WI38 (cell line): ENCODE results near the gene KIF9.
"Not testable (repeated sequence)": the region's sequence is repeated elsewhere in the genome, so short reads cannot be mapped to it uniquely, and the experiment has no call there.

Source experiments
- H3K4me3 ChIP-seq: 2 replicates; pipeline ENCODE4 v1.5.1; 2011; ENCODE audit warnings: low read depth, mild to moderate bottlenecking, control low read depth, low read length
- TF ChIP-seq, protein P1 (sequence below): IDR thresholded peaks from 2 replicates; pipeline ENCODE4 v1.5.1; 2012; ENCODE audit warnings: low read depth, mild to moderate bottlenecking, control low read depth, low read length

KIF9 gene

GRCh38 chr3:47261301-47261700, 21.3 kb downstream of the KIF9 start:
- H3K4me3 ChIP-seq, result no peak overlapping the region
- TF ChIP-seq, protein P1, sequence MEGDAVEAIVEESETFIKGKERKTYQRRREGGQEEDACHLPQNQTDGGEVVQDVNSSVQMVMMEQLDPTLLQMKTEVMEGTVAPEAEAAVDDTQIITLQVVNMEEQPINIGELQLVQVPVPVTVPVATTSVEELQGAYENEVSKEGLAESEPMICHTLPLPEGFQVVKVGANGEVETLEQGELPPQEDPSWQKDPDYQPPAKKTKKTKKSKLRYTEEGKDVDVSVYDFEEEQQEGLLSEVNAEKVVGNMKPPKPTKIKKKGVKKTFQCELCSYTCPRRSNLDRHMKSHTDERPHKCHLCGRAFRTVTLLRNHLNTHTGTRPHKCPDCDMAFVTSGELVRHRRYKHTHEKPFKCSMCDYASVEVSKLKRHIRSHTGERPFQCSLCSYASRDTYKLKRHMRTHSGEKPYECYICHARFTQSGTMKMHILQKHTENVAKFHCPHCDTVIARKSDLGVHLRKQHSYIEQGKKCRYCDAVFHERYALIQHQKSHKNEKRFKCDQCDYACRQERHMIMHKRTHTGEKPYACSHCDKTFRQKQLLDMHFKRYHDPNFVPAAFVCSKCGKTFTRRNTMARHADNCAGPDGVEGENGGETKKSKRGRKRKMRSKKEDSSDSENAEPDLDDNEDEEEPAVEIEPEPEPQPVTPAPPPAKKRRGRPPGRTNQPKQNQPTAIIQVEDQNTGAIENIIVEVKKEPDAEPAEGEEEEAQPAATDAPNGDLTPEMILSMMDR, result no peak

DNA sequence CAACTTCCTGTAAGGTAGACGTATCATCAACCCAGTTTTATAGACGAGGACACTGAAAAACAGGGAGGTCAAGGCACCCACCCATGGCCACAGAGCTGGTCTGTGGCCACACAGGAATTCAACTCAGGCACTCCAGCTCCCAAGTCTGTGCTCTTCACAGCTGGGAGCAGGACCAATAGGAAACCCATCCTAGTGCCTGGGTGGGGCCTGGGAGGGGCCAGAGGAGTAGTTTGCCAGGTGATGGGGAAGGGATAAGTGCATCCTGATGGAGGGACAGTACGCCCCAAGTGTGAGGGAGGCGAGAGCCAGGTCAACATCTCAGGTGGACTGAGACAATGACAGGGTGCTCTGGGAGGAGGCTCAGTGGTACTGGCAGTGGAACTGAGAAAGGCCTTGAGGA, 22.0 kb downstream of the KIF9 start:
- TF ChIP-seq, protein P1, result no peak
- no peak overlapping the region for H3K4me3 ChIP-seq

DNA sequence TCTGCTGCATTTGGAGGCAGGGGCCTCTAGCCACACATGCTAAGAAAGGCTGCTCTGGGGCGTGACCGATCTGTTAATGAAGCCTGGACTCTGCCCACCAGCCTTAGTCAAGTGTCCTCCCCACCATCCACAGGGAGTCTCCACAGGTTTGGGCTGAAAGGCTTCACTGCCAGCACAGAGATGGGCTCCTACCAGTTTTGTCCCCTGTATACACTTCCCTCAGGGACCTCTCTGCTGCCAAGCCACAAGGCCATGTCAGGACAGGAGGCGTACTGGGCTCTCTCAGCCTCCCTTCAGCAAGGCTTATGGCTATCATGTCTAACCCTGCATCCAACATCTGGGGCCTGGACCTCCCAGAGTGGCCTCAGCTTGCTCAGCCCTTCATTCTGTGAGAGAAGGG, 23.5 kb downstream of the KIF9 start:
- TF ChIP-seq, protein P1, result no peak
- no peak overlapping the region for H3K4me3 ChIP-seq

DNA sequence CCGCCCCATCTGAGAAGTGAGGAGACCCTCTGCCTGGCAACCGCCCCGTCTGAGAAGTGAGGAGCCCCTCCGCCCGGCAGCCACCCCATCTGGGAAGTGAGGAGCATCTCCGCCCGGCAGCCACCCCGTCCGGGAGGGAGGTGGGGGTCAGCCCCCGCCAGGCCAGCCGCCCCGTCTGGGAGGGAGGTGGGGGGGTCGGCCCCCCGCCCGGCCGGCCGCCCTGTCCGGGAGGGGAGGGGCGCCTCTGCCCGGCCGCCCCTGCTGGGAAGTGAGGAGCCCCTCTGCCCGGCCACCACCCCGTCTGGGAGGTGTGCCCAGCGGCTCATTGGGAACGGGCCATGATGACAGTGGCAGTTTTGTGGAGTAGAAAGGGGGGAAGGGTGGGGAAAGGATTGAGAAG, 26.3 kb downstream of the KIF9 start:
- H3K4me3 ChIP-seq, result not testable (repeated sequence)

DNA sequence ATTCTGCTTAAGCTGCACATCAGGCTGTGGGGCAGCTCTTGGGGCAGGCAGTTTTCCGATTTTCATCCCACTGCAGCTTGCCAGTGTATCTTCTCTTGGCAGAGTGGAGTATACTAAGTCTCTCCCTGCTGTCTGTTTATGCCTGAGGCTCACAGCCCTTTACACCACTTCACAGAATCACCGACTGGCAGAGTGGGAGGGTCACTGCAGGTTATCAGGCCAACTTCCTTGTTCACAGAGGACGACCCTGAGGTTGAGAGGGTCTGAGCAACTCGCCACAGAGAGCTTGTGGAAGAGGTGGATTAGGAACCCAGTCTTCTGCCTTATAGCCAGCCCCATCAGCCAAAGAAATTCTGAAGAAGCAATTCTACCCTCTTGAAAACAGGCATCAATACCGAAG, 30.9 kb downstream of the KIF9 start:
- no peak overlapping the region for H3K4me3 ChIP-seq
- TF ChIP-seq, protein P1, result no peak

- H3K4me3 ChIP-seq, result not testable (repeated sequence)
Measured at GRCh38 chr3:47251085-47251484, 31.5 kb downstream of the KIF9 start.

DNA sequence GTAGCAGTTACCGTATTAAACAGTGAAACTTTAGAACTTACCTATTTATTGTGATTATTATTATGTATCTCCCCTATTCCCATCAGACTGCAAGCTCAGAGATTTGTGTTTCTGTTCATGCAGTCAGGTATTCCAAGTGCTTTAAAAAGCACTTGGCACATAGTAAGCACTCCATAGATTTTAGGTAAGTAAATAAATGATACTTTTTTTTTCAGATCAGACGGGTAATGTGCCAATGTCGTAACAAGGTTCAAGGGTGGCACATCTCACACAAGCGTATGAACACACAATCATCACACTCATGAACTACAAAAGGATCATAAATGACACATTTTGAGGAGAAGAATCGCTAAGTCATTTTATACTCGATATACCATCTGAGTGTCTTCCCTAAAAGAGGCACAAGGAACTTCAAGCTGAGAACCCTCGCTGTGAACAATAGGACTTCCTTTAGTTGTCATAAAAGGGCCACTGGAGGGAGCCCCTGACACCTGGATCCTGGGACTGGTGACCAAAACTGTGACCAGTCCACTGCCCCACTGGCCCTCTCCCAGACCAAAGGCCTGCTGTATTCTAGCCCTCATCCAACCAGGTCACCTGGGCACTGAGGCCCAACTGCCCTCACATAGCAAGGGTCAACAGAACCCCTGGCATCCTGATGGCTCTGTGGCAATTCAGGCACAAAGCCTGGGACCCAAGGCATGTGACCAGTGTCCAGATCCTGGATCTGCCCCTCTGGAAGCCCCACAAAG, 32.1 kb downstream of the KIF9 start:
- TF ChIP-seq, protein P1, result peak; percentile 19; the same call in 1 of the 2 replicates

DNA sequence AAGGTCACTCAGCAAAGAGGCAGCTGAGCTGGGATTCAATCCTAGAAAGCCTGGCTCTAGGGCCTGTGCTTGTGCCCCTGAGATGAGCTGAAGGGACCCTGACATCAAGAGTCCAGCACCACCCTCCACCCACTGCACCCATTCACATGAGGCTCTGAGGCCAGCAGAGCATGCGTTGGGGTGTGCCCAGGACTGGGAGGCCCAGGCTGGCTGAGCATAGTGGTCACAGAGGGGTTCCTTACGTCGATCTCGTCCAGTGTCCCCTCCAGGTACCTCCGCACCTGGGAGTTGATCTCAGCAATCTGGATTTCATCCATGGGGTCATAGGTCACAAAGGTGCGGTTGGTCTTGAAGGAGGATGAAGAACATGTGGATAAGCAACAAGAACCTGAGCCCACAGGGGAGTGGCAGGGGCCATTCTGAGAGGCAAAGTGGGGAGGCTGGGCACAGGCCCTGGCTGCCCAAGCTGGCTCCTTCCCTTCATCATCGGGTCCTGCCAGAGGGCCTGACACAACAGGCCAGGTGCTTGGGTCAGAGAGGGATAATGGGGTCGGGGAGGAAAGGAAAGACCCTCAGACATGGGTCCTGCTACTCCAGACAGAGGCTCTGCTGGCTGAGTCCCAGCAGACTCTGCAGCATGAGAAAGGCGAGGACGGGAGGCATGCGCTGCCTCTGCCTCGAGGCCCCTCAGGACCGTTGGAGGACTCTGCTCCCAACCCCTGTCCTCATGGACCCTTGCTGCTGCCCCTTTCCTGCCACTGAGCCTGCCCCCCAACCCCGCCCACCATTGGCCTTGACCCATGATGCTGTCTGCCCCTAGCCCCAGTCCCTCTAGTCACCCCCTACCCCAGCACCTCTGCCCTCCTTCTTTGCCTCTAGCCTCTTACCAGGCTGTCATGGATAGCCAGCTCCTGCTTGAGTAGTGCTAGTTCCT, 35.2 kb downstream of the KIF9 start:
- TF ChIP-seq, protein P1, result no peak
- no peak overlapping the region for H3K4me3 ChIP-seq

More for the DNA sequence above, 32.1 kb downstream of the KIF9 start:
- H3K4me3 ChIP-seq, result no peak overlapping the region
